K562 (cell line): ENCODE data around the gene PCF11. TPM values are rescaled to one million over a fixed set of nuclear protein-coding genes. Genes with fewer than 3 reads are reported as not detected.

ENCODE experiments used
- ATAC-seq: fragments of 200-7000 bp; cut with Tn5 transposase; 3 replicates; pipeline ENCODE4 v1.9.1; 2020; ENCODE audit warnings: moderate library complexity
- BruUV-seq: library from RNA; stranded (reverse); fragments of 400-500 nt; replicated peaks from 2 replicates; lab custom pipeline; 2021; lab: Mats Ljungman, UMichigan
- CTCF ChIA-PET: fragments of 300-600 bp; formaldehyde crosslinking; extraction: SDS; loops from one replicate; lab custom pipeline; 2021; ENCODE audit warnings: low intra/inter-chr PET ratio; lab: Yijun Ruan, JAX
- POLR2A ChIA-PET: fragments of 300-600, 350-650 bp; sonication (Branson Sonifier 250); formaldehyde crosslinking; extraction: SDS; loops from one replicate; lab custom pipeline; 2021; ENCODE audit warnings: antibody characterized with exemption, inconsistent platforms; lab: Yijun Ruan, JAX
- DNase-seq, 4 experiments: peaks; one replicate each; pipeline versions ENCODE4 v3.0.0 to v3.0.0-alpha.2; 2011 to 2018; ENCODE audit warnings: low spot score in 3 of 4, mixed read lengths in 3 of 4; ENCODE audit errors: extremely low read depth in 1 of 4
- FAIRE-seq: peaks from 2 replicates; lab custom pipeline; 2011; peaks lifted over from hg19 to GRCh38; lab: Jason Lieb, UNC
- H2AFZ ChIP-seq: 2 replicates; pipeline ENCODE4 v1.6.0; 2011; ENCODE audit warnings: low read depth, low read length, control low read depth, inconsistent platforms
- H3K27ac ChIP-seq: fragments of 200-600 bp; 3 replicates; pipeline ENCODE4 v1.8.0; 2011; ENCODE audit warnings: low read depth, mild to moderate bottlenecking, control low read depth, inconsistent platforms, low read length, moderate library complexity, mixed read lengths; ENCODE audit errors: extremely low read depth
- H3K27me3 ChIP-seq, 2 experiments: fragments of 300-600 bp in 1 of 2; 2 replicates in 1 of 2; 3 replicates in 1 of 2; pipeline versions ENCODE4 v1.6.0 to v1.8.0; 2011; ENCODE audit warnings: inconsistent platforms in 2 of 2, low read length in 2 of 2, mild to moderate bottlenecking in 1 of 2, mixed read lengths in 1 of 2, moderate library complexity in 1 of 2; ENCODE audit not compliant: control insufficient read depth in 2 of 2, insufficient read depth in 2 of 2
- H3K36me3 ChIP-seq: fragments of 300-600 bp; 3 replicates; pipeline ENCODE4 v1.8.0; 2011; ENCODE audit warnings: mild to moderate bottlenecking, low read length, inconsistent platforms; ENCODE audit not compliant: control insufficient read depth, insufficient read depth
- H3K4me1 ChIP-seq, 2 experiments: fragments of 200-600 bp in 1 of 2; replicated peaks in 1 of 2; 2 replicates in 1 of 2; 3 replicates in 1 of 2; pipeline versions ENCODE4 v1.5.1 to v1.8.0; 2011; ENCODE audit warnings: inconsistent platforms in 2 of 2, low read length in 2 of 2, mild to moderate bottlenecking in 1 of 2, mixed read lengths in 1 of 2, moderate library complexity in 1 of 2; ENCODE audit not compliant: control insufficient read depth in 2 of 2, insufficient read depth in 2 of 2
- H3K4me2 ChIP-seq: 2 replicates; pipeline ENCODE4 v1.6.1; 2011; ENCODE audit warnings: low read length, control low read depth, inconsistent platforms, mixed read lengths; ENCODE audit not compliant: insufficient read depth
- H3K4me3 ChIP-seq: fragments of 200-600 bp; sonication (generic), shearing (Covaris generic); 2 replicates; pipeline ENCODE4 v1.5.1; 2016; ENCODE audit warnings: control low read depth, inconsistent platforms
- H3K79me2 ChIP-seq: fragments of 200-600 bp; 3 replicates; pipeline ENCODE4 v1.8.0; 2011; ENCODE audit warnings: low read length, inconsistent platforms; ENCODE audit not compliant: control insufficient read depth, insufficient read depth
- H3K9ac ChIP-seq, 2 experiments: 2 replicates each; pipeline versions ENCODE4 v1.6.0 to v1.6.1; 2011; ENCODE audit warnings: low read depth in 2 of 2, low read length in 2 of 2, control low read depth in 1 of 2, inconsistent platforms in 1 of 2, mild to moderate bottlenecking in 1 of 2, mixed read lengths in 1 of 2; ENCODE audit not compliant: insufficient read depth in 1 of 2
- H3K9me1 ChIP-seq: one replicate; pipeline ENCODE4 v1.6.0; 2011; ENCODE audit warnings: inconsistent platforms, mild to moderate bottlenecking, low read length, moderate library complexity; ENCODE audit not compliant: control insufficient read depth, insufficient read depth
- H3K9me3 ChIP-seq: replicated peaks from 2 replicates; pipeline ENCODE4 v1.5.1; 2011; ENCODE audit warnings: low read depth, low read length, inconsistent platforms; ENCODE audit not compliant: control insufficient read depth, insufficient read depth
- H4K20me1 ChIP-seq: replicated peaks from 2 replicates; pipeline ENCODE4 v1.6.1; 2011; ENCODE audit warnings: low read length, inconsistent platforms, mixed read lengths; ENCODE audit not compliant: control insufficient read depth, insufficient read depth
- ARID1B ChIP-seq: fragments of 450-650 bp; IDR thresholded peaks from 2 replicates; pipeline ENCODE4 v1.6.1; 2016; ENCODE audit warnings: antibody characterized with exemption, mild to moderate bottlenecking, inconsistent platforms
- CCAR2 ChIP-seq: fragments of 200-400 bp; formaldehyde crosslinking; IDR thresholded peaks from 2 replicates; pipeline ENCODE4 v1.6.1; 2017; ENCODE audit warnings: mild to moderate bottlenecking, low read depth, low read length
- EGR1 ChIP-seq: fragments of 450-650 bp; conservative IDR thresholded peaks from 2 replicates; pipeline ENCODE4 v1.6.1; 2017; ENCODE audit warnings: mild to moderate bottlenecking
- GABPB2 ChIP-seq: fragments of 250-450 bp; sonication (Bioruptor Pico); conservative IDR thresholded peaks from 2 replicates; pipeline ENCODE4 v1.5.1; 2021; ENCODE audit warnings: mild to moderate bottlenecking
- KDM1A ChIP-seq, 2 experiments: fragments of 450-650 bp; IDR thresholded peaks; 2 replicates each; pipeline ENCODE4 v1.6.1; 2016; ENCODE audit warnings: mild to moderate bottlenecking in 2 of 2
- MTA1 ChIP-seq: fragments of 450-650 bp; IDR thresholded peaks from 2 replicates; pipeline ENCODE4 v1.6.1; 2017; ENCODE audit warnings: borderline replicate concordance
- MXI1 ChIP-seq: IDR thresholded peaks from 2 replicates; pipeline ENCODE4 v1.6.1; 2011; ENCODE audit warnings: low read depth, mild to moderate bottlenecking, improper control_type of control experiment, low read length
- PCBP2 ChIP-seq: fragments of 200-400 bp; formaldehyde crosslinking; IDR thresholded peaks from 2 replicates; pipeline ENCODE4 v1.6.1; 2018; ENCODE audit warnings: low read length, low read depth, mild to moderate bottlenecking, moderate library complexity; ENCODE audit not compliant: poor library complexity, severe bottlenecking
- PHB2 ChIP-seq: fragments of 450-650 bp; IDR thresholded peaks from 2 replicates; pipeline ENCODE4 v1.6.1; 2017; ENCODE audit warnings: low read depth
- SRF ChIP-seq, 2 experiments: fragments of 250-450, 450-650 bp in 1 of 2; sonication (Bioruptor Pico) in 1 of 2; sonication (generic) in 1 of 2; formaldehyde crosslinking; IDR thresholded peaks; 2 replicates each; pipeline versions ENCODE4 v1.5.0 to v1.5.1; 2020 to 2022; ENCODE audit warnings: mild to moderate bottlenecking in 1 of 2, missing genetic modification reagents in 1 of 2
- SRSF3 ChIP-seq: fragments of 200-400 bp; formaldehyde crosslinking; IDR thresholded peaks from 2 replicates; pipeline ENCODE4 v1.6.1; 2016; ENCODE audit warnings: mild to moderate bottlenecking, low read length, moderate library complexity; ENCODE audit not compliant: insufficient read depth
- U2AF1 ChIP-seq: fragments of 200-400 bp; formaldehyde crosslinking; optimal IDR thresholded peaks from 2 replicates; pipeline ENCODE3; 2017; ENCODE audit warnings: mild to moderate bottlenecking, low read depth, low read length, moderate library complexity
- VEZF1 ChIP-seq: fragments of 200-800 bp; sonication (Bioruptor generic); IDR thresholded peaks from 2 replicates; pipeline ENCODE4 v1.6.1; 2017; ENCODE audit warnings: missing genetic modification characterization, missing compliant biosample characterization
- ZNF124 ChIP-seq: sonication (generic); formaldehyde crosslinking; IDR thresholded peaks from 2 replicates; pipeline ENCODE4 v1.8.1; 2022; ENCODE audit warnings: missing genetic modification reagents
- ZNF717 ChIP-seq: fragments of 250-450 bp; sonication (Bioruptor Pico); IDR thresholded peaks from 2 replicates; pipeline ENCODE4 v1.5.0; 2021
- WGBS: fragments of 100-300 bp; shearing (Covaris generic); methylation state at CpG from one replicate; pipeline ENCODE4 v1.1.6; 2016; ENCODE audit warnings: low coverage, mixed read lengths; ENCODE audit not compliant: insufficient coverage; ENCODE audit errors: missing lambda C conversion rate; 5-methylcytosine and 5-hydroxymethylcytosine counted together
- in situ Hi-C: fragments of 300-500 bp; cut with MboI; formaldehyde crosslinking; loops from 4 replicates; pipeline ENCODE4 v1.15.0; 2018; ENCODE audit warnings: inconsistent platforms, mixed read lengths
- intact Hi-C: fragments of 100-400 bp; cut with micrococcal nuclease; formaldehyde crosslinking; loops from 2 replicates; pipeline ENCODE4 v1.14.2; 2022
- polyA plus RNA-seq, 8 experiments: library from polyadenylated mRNA; depleted of rRNA in 4 of 8; stranded (reverse) in 5 of 8; unstranded in 3 of 8; fragments of >200 nt; fragmentation: Nextera tagmentation in 2 of 8; fragmentation: Illumina TruSeq in 1 of 8; extraction: Ambion mirVana in 2 of 8; extraction: Trizol in 1 of 8; gene quantifications; 2 replicates each; pipeline versions ENCODE4 v1.2.1 to v1.2.3, GENCODE V29; 2011 to 2014; ENCODE audit warnings: inconsistent platforms in 1 of 8, missing spikeins in 1 of 8
- total RNA-seq, 7 experiments: library from RNA; depleted of rRNA in 6 of 7; stranded (reverse); fragments of >200 nt in 6 of 7; fragmentation: Illumina TruSeq in 2 of 7; extraction: Trizol in 2 of 7; gene quantifications; 2 replicates each; pipeline versions ENCODE4 v1.2.1 to v1.2.3, GENCODE V29; 2011 to 2021; ENCODE audit warnings: low replicate concordance in 1 of 7
- TF ChIP-seq, protein P1 (sequence below): fragments of 450-650 bp; IDR thresholded peaks from 2 replicates; pipeline ENCODE4 v1.6.1; 2016; ENCODE audit warnings: borderline replicate concordance

PCF11 gene
- total and polyA plus RNA-seq, 9 of the 15 experiments (the other 6 are each of a cell fraction or from before 2014, with no cell fraction given) = 9.3 to 91.6 (median 54.4) TPM

DNA sequence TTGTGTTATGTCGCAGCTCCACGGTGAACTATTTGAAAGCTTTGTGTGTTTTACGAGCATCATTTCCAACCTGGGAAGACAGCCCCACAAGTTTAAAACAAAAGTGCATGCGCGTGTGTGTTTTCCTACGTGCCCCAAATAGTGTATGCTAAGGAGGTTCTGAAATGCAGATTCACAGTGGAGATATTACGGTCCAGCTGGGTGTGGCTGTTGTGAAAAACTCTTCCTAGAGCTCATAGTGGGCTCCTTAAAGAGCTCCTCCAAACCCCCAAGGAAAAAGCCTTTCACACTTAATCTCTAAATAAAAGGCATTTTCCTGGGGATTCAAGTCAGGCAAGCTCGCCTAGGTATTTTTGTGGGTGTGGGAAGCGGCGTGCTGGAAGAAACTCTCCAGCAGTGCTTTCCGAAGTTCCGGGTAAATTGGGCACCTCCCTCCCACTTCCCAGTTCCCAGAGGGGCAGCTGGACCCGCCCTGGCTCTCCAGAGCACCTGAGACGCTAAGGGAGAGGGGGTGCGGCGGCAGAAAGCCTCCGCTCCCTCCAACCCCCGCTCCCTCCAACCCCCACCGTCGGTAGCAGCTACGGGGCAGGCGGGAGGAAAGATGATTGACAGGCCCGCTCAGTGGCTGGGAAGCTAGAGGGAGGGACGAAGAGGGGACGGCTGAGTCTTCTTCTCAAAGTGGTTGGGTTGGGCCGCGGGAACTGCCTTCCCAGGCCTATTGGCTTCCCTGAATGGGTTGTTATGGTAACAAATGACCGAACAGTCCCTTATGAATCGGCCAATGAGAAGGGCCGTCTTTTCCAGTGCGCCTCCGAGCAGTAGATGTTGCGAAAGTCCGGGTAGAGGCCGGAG lies 561 bp upstream of the PCF11 start (continued):
- no peak for TF ChIP-seq GABPB2 (CRISPR knock-in tag)
- no peak for TF ChIP-seq PCBP2

DNA sequence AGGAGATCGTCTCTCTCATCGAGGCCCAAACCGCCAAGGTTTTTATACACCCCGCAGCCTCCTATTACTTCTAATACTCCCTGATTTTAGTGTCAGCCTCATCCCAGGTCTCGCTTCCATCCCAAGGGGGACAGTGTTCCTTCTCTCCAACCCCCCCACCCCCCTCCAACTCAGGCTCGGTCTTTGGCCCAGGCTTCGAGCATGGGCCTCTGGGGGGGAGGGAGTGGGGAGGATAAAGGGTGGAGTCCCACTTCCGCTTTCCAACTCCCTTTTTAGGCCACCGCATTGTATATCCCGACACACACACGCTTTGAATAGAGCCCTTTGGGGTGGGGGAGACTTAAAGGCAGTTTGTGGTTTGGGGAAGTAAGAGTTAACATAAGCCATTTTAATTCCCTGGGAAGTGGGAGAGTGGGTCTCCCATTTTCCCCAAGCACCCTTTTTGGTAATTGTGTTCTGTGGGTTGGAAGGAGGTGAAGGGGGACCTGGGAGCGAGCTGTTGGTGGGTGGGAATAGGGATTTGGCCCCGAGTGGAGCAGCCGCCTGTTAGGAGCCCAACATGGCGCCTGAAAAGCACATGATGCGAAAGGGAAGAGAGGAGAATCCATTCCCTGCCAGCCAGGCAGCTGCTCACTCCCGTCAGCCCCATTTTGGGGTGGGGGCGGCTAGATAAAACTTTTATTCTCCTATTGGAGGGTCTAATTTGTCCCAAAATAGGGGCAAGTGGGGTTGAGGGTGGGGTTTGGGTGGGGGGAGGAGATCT lies 844 bp downstream of the PCF11 start:
- no peak overlapping the region for H2AFZ ChIP-seq
- peak overlapping the region; percentile 93 for H3K4me2 ChIP-seq
- H3K9me3 ChIP-seq = no peaks in the 10 kb centered on the region
- H3K4me1 ChIP-seq = peaks cover 11 to 22% of the 10 kb centered on the region in 2 experiments; a peak in 4 of 5 replicates
- CTCF ChIA-PET = no interaction called here
- H3K9me1 ChIP-seq = no peaks in the 10 kb centered on the region
- POLR2A ChIA-PET = interaction anchor here (0.5 to 3.6 kb wide), 13 partner anchors 19 to 384 kb away, joined by 3 to 10 read pairs (median 3); partner anchors contain the start of genes ANKRD42 and DDIAS
- H3K4me3 ChIP-seq = peak overlapping the region; percentile 80
- H3K27me3 ChIP-seq = no peaks in the 10 kb centered on the region
- peak overlapping the region; percentile 98 for H3K9ac ChIP-seq
- H3K27ac ChIP-seq = peak overlapping the region; percentile 98
- no TSS peak for BruUV-seq
- DNase-seq (peak; percentile 62 to 90 (median 73)), ATAC-seq (peak; percentile 67), FAIRE-seq (peak; percentile 70)
- peaks cover 26% of the 10 kb centered on the region for H4K20me1 ChIP-seq
- intact Hi-C loops (loop anchor here (2.0 kb wide), 7 partner anchors 17 to 257 kb away; partner anchors contain the start of genes ANKRD42, CCDC90B, DDIAS and PRCP), in situ Hi-C loops (no loop called here)
- H3K36me3 ChIP-seq = peaks cover 46% of the 10 kb centered on the region
- WGBS = under 1% methylated on average over 15 of the region's 18 CpGs
- peaks cover 58% of the 10 kb centered on the region for H3K79me2 ChIP-seq
- TF ChIP-seq CCAR2 (no peak), ZNF717 (0 out of 2 replicates have a peak, but pooled peaks have one; percentile 50), SRF (CRISPR knock-in tag; IDR thresholded peaks at IDR 0.05) (peak; percentile 77 to 97), MTA1 (no peak), SRSF3 (no peak), ZNF124 (no peak), U2AF1 (no peak), ARID1B (peak; percentile 39), EGR1 (0 out of 2 replicates have a peak, but pooled peaks have one; percentile 8), MXI1 (peak; percentile 12; the same call in 1 of the 2 replicates), KDM1A (IDR thresholded peaks at IDR 0.05) (peak in 1 of 2 experiments; percentile 51; a peak in 2 of 4 replicates), PHB2 (no peak), VEZF1 (peak; percentile 95)
- TF ChIP-seq, protein P1, sequence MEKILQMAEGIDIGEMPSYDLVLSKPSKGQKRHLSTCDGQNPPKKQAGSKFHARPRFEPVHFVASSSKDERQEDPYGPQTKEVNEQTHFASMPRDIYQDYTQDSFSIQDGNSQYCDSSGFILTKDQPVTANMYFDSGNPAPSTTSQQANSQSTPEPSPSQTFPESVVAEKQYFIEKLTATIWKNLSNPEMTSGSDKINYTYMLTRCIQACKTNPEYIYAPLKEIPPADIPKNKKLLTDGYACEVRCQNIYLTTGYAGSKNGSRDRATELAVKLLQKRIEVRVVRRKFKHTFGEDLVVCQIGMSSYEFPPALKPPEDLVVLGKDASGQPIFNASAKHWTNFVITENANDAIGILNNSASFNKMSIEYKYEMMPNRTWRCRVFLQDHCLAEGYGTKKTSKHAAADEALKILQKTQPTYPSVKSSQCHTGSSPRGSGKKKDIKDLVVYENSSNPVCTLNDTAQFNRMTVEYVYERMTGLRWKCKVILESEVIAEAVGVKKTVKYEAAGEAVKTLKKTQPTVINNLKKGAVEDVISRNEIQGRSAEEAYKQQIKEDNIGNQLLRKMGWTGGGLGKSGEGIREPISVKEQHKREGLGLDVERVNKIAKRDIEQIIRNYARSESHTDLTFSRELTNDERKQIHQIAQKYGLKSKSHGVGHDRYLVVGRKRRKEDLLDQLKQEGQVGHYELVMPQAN = peak; percentile 78
